ENCODE measurements around the gene ERGIC2. TPM values are rescaled to one million over a fixed set of nuclear protein-coding genes. Genes with fewer than 3 reads are reported as not detected.

The ERGIC2 gene
- total RNA-seq = 66.0 TPM
- polyA plus RNA-seq (ENCODE audit: insufficient read depth in 1 of 8, insufficient read length in 8 of 8, low replicate concordance in 1 of 8) = 10 to 100 TPM; 53.5 to 81.6 (median 59.5) TPM
- long read RNA-seq, donor 1, full-length matches to known transcripts = 12 of 12 reads
- long read RNA-seq, donor 1, partial matches to known transcripts = 0 of 12 reads
- long read RNA-seq, donor 1, other reads (novel, unspliced or antisense) = 0 of 12 reads
- long read RNA-seq, donor 2, full-length matches to known transcripts = 3 of 3 reads
- long read RNA-seq, donor 2, partial matches to known transcripts = 0 of 3 reads
- long read RNA-seq, donor 2, other reads (novel, unspliced or antisense) = 0 of 3 reads
- long read RNA-seq, donor 3, full-length matches to known transcripts = 14 of 14 reads
- long read RNA-seq, donor 3, partial matches to known transcripts = 0 of 14 reads
- long read RNA-seq, donor 3, other reads (novel, unspliced or antisense) = 0 of 14 reads
- long read RNA-seq, donor 4, full-length matches to known transcripts = 8 of 8 reads
- long read RNA-seq, donor 4, partial matches to known transcripts = 0 of 8 reads
- long read RNA-seq, donor 4, other reads (novel, unspliced or antisense) = 0 of 8 reads
- long read RNA-seq, donor 5, full-length matches to known transcripts = 24 of 43 reads
- long read RNA-seq, donor 5, partial matches to known transcripts = 19 of 43 reads
- long read RNA-seq, donor 5, other reads (novel, unspliced or antisense) = 0 of 43 reads
- long read RNA-seq, donor 6, full-length matches to known transcripts = 27 of 27 reads
- long read RNA-seq, donor 6, partial matches to known transcripts = 0 of 27 reads
- long read RNA-seq, donor 6, other reads (novel, unspliced or antisense) = 0 of 27 reads
- long read RNA-seq, donor 7, full-length matches to known transcripts = 23 of 35 reads
- long read RNA-seq, donor 7, partial matches to known transcripts = 6 of 35 reads
- long read RNA-seq, donor 7, other reads (novel, unspliced or antisense) = 6 of 35 reads
- long read RNA-seq, donor 8, full-length matches to known transcripts = 13 of 13 reads
- long read RNA-seq, donor 8, partial matches to known transcripts = 0 of 13 reads
- long read RNA-seq, donor 8, other reads (novel, unspliced or antisense) = 0 of 13 reads
- long read RNA-seq, donor 9, full-length matches to known transcripts = 14 of 14 reads
- long read RNA-seq, donor 9, partial matches to known transcripts = 0 of 14 reads
- long read RNA-seq, donor 9, other reads (novel, unspliced or antisense) = 0 of 14 reads
- long read RNA-seq, donor 10, full-length matches to known transcripts = 28 of 35 reads
- long read RNA-seq, donor 10, partial matches to known transcripts = 0 of 35 reads
- long read RNA-seq, donor 10, other reads (novel, unspliced or antisense) = 7 of 35 reads
- long read RNA-seq, donor 11, full-length matches to known transcripts = 8 of 8 reads
- long read RNA-seq, donor 11, partial matches to known transcripts = 0 of 8 reads
- long read RNA-seq, donor 11, other reads (novel, unspliced or antisense) = 0 of 8 reads

GRCh38 chr12:29380536-29381523 is at the start of gene ERGIC2:
TSS of gene ERGIC2 (minus strand) at chr12:29381172. CDS start at chr12:29371633, 9,539 bp downstream.
- DNase-seq = peak; percentile 99
- Histone ChIP-seq H3K27ac (ENCODE audit: low read length) (peak within 1 kb of the TSS; percentile 89), H3K9me3 (replicated peaks; ENCODE audit: control insufficient read depth, low read depth, low read length) (no peaks in the 10 kb centered on the region), H3K4me3 (ENCODE audit: low read length) (peak within 1 kb of the TSS; percentile 81), H3K27me3 (ENCODE audit: control insufficient read depth, insufficient read depth, low read length) (no peaks in the 10 kb centered on the region), H3K36me3 (ENCODE audit: control insufficient read depth, insufficient read depth, low read length) (no peaks in the 10 kb centered on the region), H3K4me1 (ENCODE audit: control insufficient read depth, insufficient read depth, low read length) (no peaks in the 10 kb centered on the region)
- under 1% methylated on average over 44 of the region's 55 CpGs for WGBS (ENCODE audit: insufficient coverage)

- DNase-seq = no peak
- WGBS (ENCODE audit: insufficient coverage) = no CpG with 5 or more reads among the region's 2 CpGs
- H3K9me3 ChIP-seq (replicated peaks; ENCODE audit: control insufficient read depth, low read depth, low read length) = no peaks in the 10 kb centered on the region
- no peak overlapping the region for H3K27ac ChIP-seq (ENCODE audit: low read length)
- H3K4me1 ChIP-seq (ENCODE audit: control insufficient read depth, insufficient read depth, low read length) = peaks cover 4% of the 10 kb centered on the region
- H3K4me3 ChIP-seq (ENCODE audit: low read length) = no peak overlapping the region
- H3K27me3 ChIP-seq (ENCODE audit: control insufficient read depth, insufficient read depth, low read length) = no peaks in the 10 kb centered on the region
- no peaks in the 10 kb centered on the region for H3K36me3 ChIP-seq (ENCODE audit: control insufficient read depth, insufficient read depth, low read length)
These were observed 49.7 kb upstream of the ERGIC2 start for GRCh38 chr12:29430716-29431044.

- WGBS (ENCODE audit: insufficient coverage) = 73% methylated on average over 2 of the region's 3 CpGs
- H3K9me3 ChIP-seq (replicated peaks; ENCODE audit: control insufficient read depth, low read depth, low read length) = no peaks in the 10 kb centered on the region
- peaks cover 4% of the 10 kb centered on the region for H3K4me1 ChIP-seq (ENCODE audit: control insufficient read depth, insufficient read depth, low read length)
- no peak overlapping the region for H3K27ac ChIP-seq (ENCODE audit: low read length)
- H3K4me3 ChIP-seq (ENCODE audit: low read length) = no peak overlapping the region
- H3K36me3 ChIP-seq (ENCODE audit: control insufficient read depth, insufficient read depth, low read length) = no peaks in the 10 kb centered on the region
- no peaks in the 10 kb centered on the region for H3K27me3 ChIP-seq (ENCODE audit: control insufficient read depth, insufficient read depth, low read length)
- peak; percentile 5 for DNase-seq
These were observed 49.2 kb upstream of the ERGIC2 start for GRCh38 chr12:29429999-29430715.

GRCh38 chr12:29428633-29429032 is 47.7 kb upstream of the ERGIC2 start:
- DNase-seq = peak; percentile 4
- Histone ChIP-seq H3K4me3 (ENCODE audit: low read length) (no peak overlapping the region), H3K4me1 (ENCODE audit: control insufficient read depth, insufficient read depth, low read length) (peaks cover 4% of the 10 kb centered on the region), H3K27me3 (ENCODE audit: control insufficient read depth, insufficient read depth, low read length) (no peaks in the 10 kb centered on the region), H3K9me3 (replicated peaks; ENCODE audit: control insufficient read depth, low read depth, low read length) (no peaks in the 10 kb centered on the region), H3K36me3 (ENCODE audit: control insufficient read depth, insufficient read depth, low read length) (no peaks in the 10 kb centered on the region), H3K27ac (ENCODE audit: low read length) (no peak overlapping the region)

- no peak overlapping the region for H3K4me3 ChIP-seq (ENCODE audit: low read length)
- H3K36me3 ChIP-seq (ENCODE audit: control insufficient read depth, insufficient read depth, low read length) = no peaks in the 10 kb centered on the region
- H3K4me1 ChIP-seq (ENCODE audit: control insufficient read depth, insufficient read depth, low read length) = peaks cover 4% of the 10 kb centered on the region
- 51% methylated on average over 2 of the region's 4 CpGs for WGBS (ENCODE audit: insufficient coverage)
- H3K27me3 ChIP-seq (ENCODE audit: control insufficient read depth, insufficient read depth, low read length) = no peaks in the 10 kb centered on the region
- H3K9me3 ChIP-seq (replicated peaks; ENCODE audit: control insufficient read depth, low read depth, low read length) = no peaks in the 10 kb centered on the region
- no peak overlapping the region for H3K27ac ChIP-seq (ENCODE audit: low read length)
- DNase-seq = no peak
These were observed 47.0 kb upstream of the ERGIC2 start for GRCh38 chr12:29427964-29428363.

- no peaks in the 10 kb centered on the region for H3K9me3 ChIP-seq (replicated peaks; ENCODE audit: control insufficient read depth, low read depth, low read length)
- no peak overlapping the region for H3K4me3 ChIP-seq (ENCODE audit: low read length)
- no peak overlapping the region for H3K27ac ChIP-seq (ENCODE audit: low read length)
- WGBS (ENCODE audit: insufficient coverage) = no CpG with 5 or more reads among the region's 2 CpGs
- DNase-seq = no peak
- no peaks in the 10 kb centered on the region for H3K27me3 ChIP-seq (ENCODE audit: control insufficient read depth, insufficient read depth, low read length)
- no peaks in the 10 kb centered on the region for H3K36me3 ChIP-seq (ENCODE audit: control insufficient read depth, insufficient read depth, low read length)
- peaks cover 4% of the 10 kb centered on the region for H3K4me1 ChIP-seq (ENCODE audit: control insufficient read depth, insufficient read depth, low read length)
These were observed 45.5 kb upstream of the ERGIC2 start for GRCh38 chr12:29426498-29426897.

GRCh38 chr12:29425722-29426121 is 44.8 kb upstream of the ERGIC2 start:
- Histone ChIP-seq H3K27me3 (ENCODE audit: control insufficient read depth, insufficient read depth, low read length) (no peaks in the 10 kb centered on the region), H3K27ac (ENCODE audit: low read length) (no peak overlapping the region), H3K4me3 (ENCODE audit: low read length) (no peak overlapping the region), H3K36me3 (ENCODE audit: control insufficient read depth, insufficient read depth, low read length) (no peaks in the 10 kb centered on the region), H3K9me3 (replicated peaks; ENCODE audit: control insufficient read depth, low read depth, low read length) (no peaks in the 10 kb centered on the region), H3K4me1 (ENCODE audit: control insufficient read depth, insufficient read depth, low read length) (peaks cover 3% of the 10 kb centered on the region)
- no peak for DNase-seq
- no CpG with 5 or more reads among the region's 2 CpGs for WGBS (ENCODE audit: insufficient coverage)

GRCh38 chr12:29416748-29417147 is 35.8 kb upstream of the ERGIC2 start:
- H3K27me3 ChIP-seq (ENCODE audit: control insufficient read depth, insufficient read depth, low read length) = no peaks in the 10 kb centered on the region
- DNase-seq = no peak
- H3K4me3 ChIP-seq (ENCODE audit: low read length) = no peak overlapping the region
- H3K9me3 ChIP-seq (replicated peaks; ENCODE audit: control insufficient read depth, low read depth, low read length) = no peaks in the 10 kb centered on the region
- H3K27ac ChIP-seq (ENCODE audit: low read length) = no peak overlapping the region
- no peaks in the 10 kb centered on the region for H3K36me3 ChIP-seq (ENCODE audit: control insufficient read depth, insufficient read depth, low read length)
- no peaks in the 10 kb centered on the region for H3K4me1 ChIP-seq (ENCODE audit: control insufficient read depth, insufficient read depth, low read length)

Data from muscle of leg (tissue), 16 donors.